GM12873 (cell line): ENCODE data around the gene ELMOD1.

Experiments used
- TF ChIP-seq, protein P1 (sequence below): IDR thresholded peaks from 2 replicates; pipeline ENCODE4 v1.5.1; 2012; ENCODE audit warnings: low read depth, mild to moderate bottlenecking, moderate library complexity, low read length, control low read depth; ENCODE audit not compliant: insufficient read depth; ENCODE audit errors: missing control alignments

Gene ELMOD1

DNA sequence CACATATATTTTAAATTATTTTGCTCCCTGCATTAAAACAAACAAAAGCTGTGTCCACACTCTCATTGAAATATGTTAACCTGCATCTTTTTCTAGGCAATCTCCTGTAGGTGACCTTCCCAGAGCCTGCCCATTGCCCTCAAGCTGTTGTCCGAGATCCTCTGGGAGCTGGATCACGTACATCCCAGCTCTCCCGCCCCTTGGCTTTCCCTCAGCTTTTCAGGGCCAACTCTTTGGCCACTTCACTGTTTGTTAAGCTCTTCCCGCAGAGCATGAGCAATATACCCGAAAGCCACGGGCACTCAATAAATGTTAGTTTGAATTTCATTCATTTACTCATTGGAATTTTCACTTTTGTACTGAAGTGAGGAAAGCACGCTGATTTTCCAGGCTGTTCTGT, 32.2 kb downstream of the ELMOD1 start:
- TF ChIP-seq, protein P1, sequence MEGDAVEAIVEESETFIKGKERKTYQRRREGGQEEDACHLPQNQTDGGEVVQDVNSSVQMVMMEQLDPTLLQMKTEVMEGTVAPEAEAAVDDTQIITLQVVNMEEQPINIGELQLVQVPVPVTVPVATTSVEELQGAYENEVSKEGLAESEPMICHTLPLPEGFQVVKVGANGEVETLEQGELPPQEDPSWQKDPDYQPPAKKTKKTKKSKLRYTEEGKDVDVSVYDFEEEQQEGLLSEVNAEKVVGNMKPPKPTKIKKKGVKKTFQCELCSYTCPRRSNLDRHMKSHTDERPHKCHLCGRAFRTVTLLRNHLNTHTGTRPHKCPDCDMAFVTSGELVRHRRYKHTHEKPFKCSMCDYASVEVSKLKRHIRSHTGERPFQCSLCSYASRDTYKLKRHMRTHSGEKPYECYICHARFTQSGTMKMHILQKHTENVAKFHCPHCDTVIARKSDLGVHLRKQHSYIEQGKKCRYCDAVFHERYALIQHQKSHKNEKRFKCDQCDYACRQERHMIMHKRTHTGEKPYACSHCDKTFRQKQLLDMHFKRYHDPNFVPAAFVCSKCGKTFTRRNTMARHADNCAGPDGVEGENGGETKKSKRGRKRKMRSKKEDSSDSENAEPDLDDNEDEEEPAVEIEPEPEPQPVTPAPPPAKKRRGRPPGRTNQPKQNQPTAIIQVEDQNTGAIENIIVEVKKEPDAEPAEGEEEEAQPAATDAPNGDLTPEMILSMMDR, result no peak

DNA sequence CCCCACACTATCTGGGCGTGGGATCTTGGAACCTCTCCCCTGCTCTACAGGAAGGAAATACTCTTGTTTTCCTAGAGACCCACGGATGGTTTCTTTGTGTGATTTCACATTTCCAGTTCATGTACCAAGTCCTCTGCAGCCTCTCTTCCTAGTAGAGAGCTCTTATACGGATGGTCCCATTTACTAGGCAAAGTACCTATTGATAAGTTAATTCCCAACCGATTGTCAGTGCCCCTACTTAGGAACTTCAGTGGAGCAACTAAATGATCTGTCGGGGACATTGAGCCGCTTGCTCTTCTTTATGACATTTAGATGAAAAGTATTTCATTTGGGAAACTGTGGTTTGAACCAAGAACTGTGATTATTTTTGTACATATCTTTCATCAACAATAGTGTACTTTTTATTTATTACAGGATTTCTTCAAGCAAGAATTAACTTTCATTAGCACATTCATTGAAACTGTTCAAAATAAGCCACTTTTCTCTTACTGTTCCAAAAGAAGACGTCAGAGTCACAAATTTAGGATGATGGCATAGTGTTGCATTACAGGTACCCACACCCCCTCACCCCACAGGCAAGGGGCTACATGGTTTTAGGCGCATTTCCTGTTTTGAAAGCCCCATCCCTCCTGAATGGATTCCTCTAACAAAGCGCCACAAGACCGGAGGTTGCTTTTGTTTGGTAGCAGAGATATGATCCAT, 34.2 kb downstream of the ELMOD1 start:
- TF ChIP-seq, protein P1, result no peak

DNA sequence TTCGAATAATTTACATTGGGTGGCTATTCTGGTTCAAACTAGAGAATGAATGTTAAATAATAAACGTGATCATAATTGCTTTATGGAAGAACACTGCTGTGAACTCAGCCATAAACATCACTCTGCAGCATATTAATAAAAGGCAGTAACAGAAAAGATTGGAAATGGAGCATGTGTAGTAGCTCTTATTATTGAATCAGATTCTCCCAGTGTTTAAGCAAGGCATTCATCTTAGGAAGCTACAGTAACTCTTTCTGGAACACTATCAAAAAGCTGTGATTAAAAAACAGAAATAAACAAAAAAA, 34.7 kb downstream of the ELMOD1 start:
- TF ChIP-seq, protein P1, result no peak

GRCh38 chr11:107631043-107631442, 40.1 kb downstream of the ELMOD1 start:
- TF ChIP-seq, protein P1, result no peak

- TF ChIP-seq, protein P1, result no peak
Observed at GRCh38 chr11:107631931-107632330, 41.0 kb downstream of the ELMOD1 start.

GRCh38 chr11:107646783-107647182, 55.8 kb downstream of the ELMOD1 start:
- TF ChIP-seq, protein P1, result no peak

GRCh38 chr11:107648242-107648641, 57.3 kb downstream of the ELMOD1 start:
- TF ChIP-seq, protein P1, result no peak
